ENCODE data around the gene MAGI1.

The MAGI1 gene

DNA sequence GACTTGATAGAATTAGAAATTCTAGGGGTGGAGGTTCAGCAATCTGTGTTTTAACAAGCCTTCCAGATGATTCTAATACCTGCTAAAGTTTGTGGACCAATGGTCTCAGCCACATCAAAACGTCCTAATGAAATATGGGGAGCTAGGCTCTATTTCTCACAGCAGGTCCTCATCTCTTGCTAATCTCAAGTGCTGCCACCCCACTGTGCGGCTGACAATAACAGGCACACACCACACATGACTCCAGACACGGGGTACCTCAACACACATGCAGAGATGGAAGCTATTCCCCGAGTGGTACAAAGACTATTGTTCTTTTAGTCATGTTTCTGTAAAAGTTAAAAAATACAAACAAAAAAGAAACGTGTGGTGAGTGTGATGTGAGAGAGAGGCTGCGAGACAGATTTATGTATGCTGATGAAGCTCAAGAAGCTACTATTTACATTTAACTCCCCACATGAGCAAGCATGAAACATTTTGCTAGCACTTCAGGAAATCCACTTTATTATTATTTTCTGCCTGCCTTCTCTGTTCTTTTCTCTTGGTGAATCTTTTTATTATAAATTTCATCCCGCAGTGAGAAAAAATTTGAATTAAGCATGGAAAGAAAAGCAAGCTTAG lies 405.6 kb downstream of the MAGI1 start:
- TF ChIP-seq GABPA (IDR thresholded peaks at IDR 0.05; ENCODE audit: low read depth) (no peak), POLR2AphosphoS5 (IDR thresholded peaks at IDR 0.05; ENCODE audit: low read depth) (no peak)
- Histone ChIP-seq H3K4me3 (replicated peaks; ENCODE audit: insufficient read depth, low read length) (no peak overlapping the region), H3K27me3 (ENCODE audit: insufficient read depth, poor library complexity, severe bottlenecking) (no peaks in the 10 kb centered on the region), H3K27ac (replicated peaks) (no peak overlapping the region)
- DNase-seq (ENCODE audit: low read depth in 1 of 2, low spot score in 1 of 2): no peak

DNA sequence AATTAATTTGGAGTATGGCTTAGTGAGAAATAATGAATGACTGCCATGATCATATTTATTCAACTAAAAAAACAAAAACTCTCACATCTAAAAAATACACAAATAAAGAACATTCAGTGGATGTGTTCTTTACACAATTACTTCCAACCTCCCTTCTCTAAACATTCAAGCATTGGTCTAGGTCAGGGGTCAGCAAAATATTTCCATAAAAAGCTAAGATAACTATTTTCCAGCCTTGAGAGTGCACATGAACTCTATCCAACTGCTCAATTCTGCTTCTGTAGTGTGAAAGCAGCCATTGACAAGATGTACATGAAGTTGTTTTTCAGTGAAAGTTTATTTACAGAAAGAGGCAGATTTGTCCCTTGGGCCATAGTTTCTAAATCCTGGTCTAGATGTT lies 406.3 kb downstream of the MAGI1 start:
- H3K27me3 ChIP-seq (ENCODE audit: insufficient read depth, poor library complexity, severe bottlenecking): no peaks in the 10 kb centered on the region
- no peak for DNase-seq (ENCODE audit: low read depth in 1 of 2, low spot score in 1 of 2)
- TF ChIP-seq POLR2AphosphoS5 (IDR thresholded peaks at IDR 0.05; ENCODE audit: low read depth) (no peak), REST (IDR thresholded peaks at IDR 0.05; ENCODE audit: insufficient replicate concordance, low read depth) (no peak), GABPA (IDR thresholded peaks at IDR 0.05; ENCODE audit: low read depth) (no peak), SPI1 (IDR thresholded peaks at IDR 0.05; ENCODE audit: borderline replicate concordance, low read depth) (no peak)
- TF ChIP-seq, protein P1, sequence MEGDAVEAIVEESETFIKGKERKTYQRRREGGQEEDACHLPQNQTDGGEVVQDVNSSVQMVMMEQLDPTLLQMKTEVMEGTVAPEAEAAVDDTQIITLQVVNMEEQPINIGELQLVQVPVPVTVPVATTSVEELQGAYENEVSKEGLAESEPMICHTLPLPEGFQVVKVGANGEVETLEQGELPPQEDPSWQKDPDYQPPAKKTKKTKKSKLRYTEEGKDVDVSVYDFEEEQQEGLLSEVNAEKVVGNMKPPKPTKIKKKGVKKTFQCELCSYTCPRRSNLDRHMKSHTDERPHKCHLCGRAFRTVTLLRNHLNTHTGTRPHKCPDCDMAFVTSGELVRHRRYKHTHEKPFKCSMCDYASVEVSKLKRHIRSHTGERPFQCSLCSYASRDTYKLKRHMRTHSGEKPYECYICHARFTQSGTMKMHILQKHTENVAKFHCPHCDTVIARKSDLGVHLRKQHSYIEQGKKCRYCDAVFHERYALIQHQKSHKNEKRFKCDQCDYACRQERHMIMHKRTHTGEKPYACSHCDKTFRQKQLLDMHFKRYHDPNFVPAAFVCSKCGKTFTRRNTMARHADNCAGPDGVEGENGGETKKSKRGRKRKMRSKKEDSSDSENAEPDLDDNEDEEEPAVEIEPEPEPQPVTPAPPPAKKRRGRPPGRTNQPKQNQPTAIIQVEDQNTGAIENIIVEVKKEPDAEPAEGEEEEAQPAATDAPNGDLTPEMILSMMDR (IDR thresholded peaks at IDR 0.05; ENCODE audit: insufficient read depth, low read length): no peak
- H3K27ac ChIP-seq (replicated peaks): no peak overlapping the region
- no peak overlapping the region for H3K4me3 ChIP-seq (replicated peaks; ENCODE audit: insufficient read depth, low read length)

- H3K4me3 ChIP-seq (replicated peaks; ENCODE audit: insufficient read depth, low read length): no peak overlapping the region
- H3K27ac ChIP-seq (replicated peaks): no peak overlapping the region
- no peaks in the 10 kb centered on the region for H3K27me3 ChIP-seq (ENCODE audit: insufficient read depth, poor library complexity, severe bottlenecking)
- no peak for DNase-seq (ENCODE audit: low read depth in 1 of 2, low spot score in 1 of 2)
- TF ChIP-seq REST (IDR thresholded peaks at IDR 0.05; ENCODE audit: insufficient replicate concordance, low read depth) (no peak), GABPA (IDR thresholded peaks at IDR 0.05; ENCODE audit: low read depth) (no peak), POLR2AphosphoS5 (IDR thresholded peaks at IDR 0.05; ENCODE audit: low read depth) (no peak), SPI1 (IDR thresholded peaks at IDR 0.05; ENCODE audit: borderline replicate concordance, low read depth) (no peak)
- TF ChIP-seq, protein P1 (IDR thresholded peaks at IDR 0.05; ENCODE audit: insufficient read depth, low read length): no peak
These were observed 409.7 kb downstream of the MAGI1 start for GRCh38 chr3:65628978-65629377.

DNA sequence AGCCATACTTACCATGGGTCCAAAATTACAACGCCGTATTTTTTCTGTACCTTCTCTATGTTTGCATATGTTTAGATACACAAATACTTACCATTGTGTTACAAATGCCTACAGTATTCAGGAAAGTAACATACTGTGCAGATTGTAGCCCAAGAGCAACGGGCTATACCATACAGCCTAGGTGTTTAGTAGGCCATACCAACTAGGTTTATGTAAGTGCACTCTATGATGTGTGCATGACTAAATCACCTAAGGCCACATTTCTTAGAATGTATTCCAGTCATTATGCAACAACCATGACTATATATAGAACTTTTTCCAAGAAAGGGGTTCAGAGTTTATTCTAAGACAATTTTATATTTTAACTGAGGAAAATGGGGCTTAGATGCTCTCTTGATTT lies 411.7 kb downstream of the MAGI1 start:
- TF ChIP-seq SPI1 (IDR thresholded peaks at IDR 0.05; ENCODE audit: borderline replicate concordance, low read depth) (no peak), GABPA (IDR thresholded peaks at IDR 0.05; ENCODE audit: low read depth) (no peak), REST (IDR thresholded peaks at IDR 0.05; ENCODE audit: insufficient replicate concordance, low read depth) (no peak), POLR2AphosphoS5 (IDR thresholded peaks at IDR 0.05; ENCODE audit: low read depth) (no peak)
- TF ChIP-seq, protein P1 (IDR thresholded peaks at IDR 0.05; ENCODE audit: insufficient read depth, low read length): no peak
- Histone ChIP-seq H3K4me3 (replicated peaks; ENCODE audit: insufficient read depth, low read length) (no peak overlapping the region), H3K27me3 (ENCODE audit: insufficient read depth, poor library complexity, severe bottlenecking) (no peaks in the 10 kb centered on the region), H3K27ac (replicated peaks) (no peak overlapping the region)
- DNase-seq (ENCODE audit: low read depth in 1 of 2, low spot score in 1 of 2): no peak

Measured in HL-60 (cell line).